ENCODE results near the gene COL4A4. TPM values are rescaled to one million over a fixed set of nuclear protein-coding genes. Genes with fewer than 3 reads are reported as not detected.

The COL4A4 gene
- total and polyA plus RNA-seq, 2 of the 4 experiments (the other 2 are of a cell fraction) = 0.02 TPM; not detected in 1

GRCh38 chr2:226959418-226959817, 204.6 kb downstream of the COL4A4 start:
- POLR2A ChIA-PET (ENCODE audit: unreplicated experiment) = no interaction called here
- H3K14ac ChIP-seq (replicated peaks; ENCODE audit: low read depth, low read length) = no peak overlapping the region
- no peak overlapping the region for H3K27ac ChIP-seq (ENCODE audit: insufficient read depth, low read length)
- no peak overlapping the region for H4K5ac ChIP-seq (ENCODE audit: low read depth, low read length)
- dilution Hi-C loops (cut with HindIII; ENCODE audit: low sequenced_read_pairs, unreplicated experiment) (no loop called here), intact Hi-C loops (cut with micrococcal nuclease) (no loop called here), in situ Hi-C loops (cut with MboI; ENCODE audit: low sequenced_read_pairs) (no loop called here)
- BruUV-seq (replicated peaks) = no TSS peak
- H3K4ac ChIP-seq (ENCODE audit: low read depth, low read length) = no peak overlapping the region
- no peak overlapping the region for H3K4me2 ChIP-seq (ENCODE audit: low read depth, low read length)
- H2BK20ac ChIP-seq (ENCODE audit: low read depth, low read length) = no peak overlapping the region
- H3K9ac ChIP-seq (ENCODE audit: low read depth, low read length) = no peak overlapping the region
- TF ChIP-seq POLR2A (IDR thresholded peaks at IDR 0.05; ENCODE audit: low read depth, low read length) = no peak
- TF ChIP-seq RFX5 (IDR thresholded peaks at IDR 0.05; ENCODE audit: low read depth, low read length) = no peak
- TF ChIP-seq RCOR1 (IDR thresholded peaks at IDR 0.05; ENCODE audit: insufficient replicate concordance, low read length) = no peak
- no peak for TF ChIP-seq MXI1 (IDR thresholded peaks at IDR 0.05; ENCODE audit: borderline replicate concordance, low read depth, low read length)
- TF ChIP-seq, protein P1, sequence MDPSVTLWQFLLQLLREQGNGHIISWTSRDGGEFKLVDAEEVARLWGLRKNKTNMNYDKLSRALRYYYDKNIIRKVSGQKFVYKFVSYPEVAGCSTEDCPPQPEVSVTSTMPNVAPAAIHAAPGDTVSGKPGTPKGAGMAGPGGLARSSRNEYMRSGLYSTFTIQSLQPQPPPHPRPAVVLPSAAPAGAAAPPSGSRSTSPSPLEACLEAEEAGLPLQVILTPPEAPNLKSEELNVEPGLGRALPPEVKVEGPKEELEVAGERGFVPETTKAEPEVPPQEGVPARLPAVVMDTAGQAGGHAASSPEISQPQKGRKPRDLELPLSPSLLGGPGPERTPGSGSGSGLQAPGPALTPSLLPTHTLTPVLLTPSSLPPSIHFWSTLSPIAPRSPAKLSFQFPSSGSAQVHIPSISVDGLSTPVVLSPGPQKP (IDR thresholded peaks at IDR 0.05; ENCODE audit: borderline replicate concordance, low read depth, low read length) = no peak
- no peak for TF ChIP-seq NFE2L2 (IDR thresholded peaks at IDR 0.05; ENCODE audit: low read depth, low read length)
- TF ChIP-seq MAZ (IDR thresholded peaks at IDR 0.05; ENCODE audit: borderline replicate concordance, low read depth, low read length) = no peak
- no peak overlapping the region for H2AK9ac ChIP-seq (replicated peaks; ENCODE audit: low read depth, low read length, poor library complexity)
- no peak overlapping the region for H3K18ac ChIP-seq (ENCODE audit: low read depth, low read length)
- H3K56ac ChIP-seq (ENCODE audit: extremely low read depth, insufficient read depth, low read length) = no peak overlapping the region
- no peak overlapping the region for H3K4me3 ChIP-seq (ENCODE audit: insufficient read depth, low read depth, low read length)
- H3K9me1 ChIP-seq (ENCODE audit: insufficient read depth, low read length) = no peaks in the 10 kb centered on the region
- H3K27me3 ChIP-seq (ENCODE audit: control insufficient read depth, insufficient read depth, low read length) = no peaks in the 10 kb centered on the region
- no peak overlapping the region for H4K8ac ChIP-seq (ENCODE audit: low read depth in 2 of 2, low read length in 2 of 2)
- no peak overlapping the region for H2BK15ac ChIP-seq (ENCODE audit: low read depth, low read length)
- 0 out of 4 replicates have a peak, but pooled peaks cover 0 to 4% of the 10 kb centered on the region in 2 experiments for H3K79me1 ChIP-seq (ENCODE audit: low read depth in 1 of 2, low read length in 2 of 2)
- peaks cover 2% of the 10 kb centered on the region; the same call in 1 of the 2 replicates for H3K4me1 ChIP-seq (ENCODE audit: control insufficient read depth, insufficient read depth, low read length)
- no peak overlapping the region for H2BK5ac ChIP-seq (ENCODE audit: low read depth, low read length, poor library complexity, severe bottlenecking)
- H2AFZ ChIP-seq (replicated peaks; ENCODE audit: low read length, poor library complexity) = no peak overlapping the region
- no peak overlapping the region for H3K23ac ChIP-seq (ENCODE audit: low read depth, low read length)
- H2BK120ac ChIP-seq (ENCODE audit: low read depth, low read length) = no peak overlapping the region
- no CpG with 5 or more reads among the region's 1 CpG for WGBS, 2 experiments (ENCODE audit: extremely low coverage in 2 of 2, insufficient read length in 1 of 2)
- H2AK5ac ChIP-seq (ENCODE audit: low read depth, low read length) = no peak overlapping the region
- no peaks in the 10 kb centered on the region for H4K20me1 ChIP-seq (ENCODE audit: insufficient read depth, low read length)
- H4K91ac ChIP-seq (ENCODE audit: insufficient read depth, low read depth, low read length) = no peak overlapping the region
- H3K36me3 ChIP-seq (ENCODE audit: control insufficient read depth, insufficient read depth, low read length) = no peaks in the 10 kb centered on the region
- no peaks in the 10 kb centered on the region for H3K9me3 ChIP-seq (ENCODE audit: control insufficient read depth, insufficient read depth, low read length)
- no peak for DNase-seq
- ATAC-seq (ENCODE audit: low read depth) = no peak
- CTCF ChIA-PET = interaction anchor here (0.7 kb wide), 1 partner anchor 13 kb away, joined by 4 read pairs; no protein-coding TSS in a partner anchor
